Measurements from ENCODE around the gene GRM3.

GRCh38 chr7:86773309-86773708 is 129.6 kb downstream of the GRM3 start:
- TF ChIP-seq ZNF274 (IDR thresholded peaks at IDR 0.05; ENCODE audit: low read depth, low read length) (no peak), YY1 (IDR thresholded peaks at IDR 0.05; ENCODE audit: insufficient read depth, insufficient read length) (no peak)

All from NT2/D1 (cell line).